Hepatocyte (in vitro differentiated cells): Measurements from ENCODE around the gene TEX14.

Experiments used
- EZH2 ChIP-seq: fragments of 200-600 bp; sonication (generic); IDR thresholded peaks from 2 replicates; pipeline ENCODE4 v1.6.1; 2016; ENCODE audit warnings: antibody characterized with exemption, mild to moderate bottlenecking, borderline replicate concordance
- EZH2phosphoT487 ChIP-seq: fragments of 200-600 bp; sonication (generic); IDR thresholded peaks from one replicate; pipeline ENCODE4 v1.6.1; 2018; ENCODE audit warnings: antibody characterized with exemption, mild to moderate bottlenecking, low read depth, moderate library complexity; ENCODE audit not compliant: unreplicated experiment, severe bottlenecking
- TF ChIP-seq, protein P1 (sequence below): fragments of 200-600 bp; sonication (generic); IDR thresholded peaks from 2 replicates; pipeline ENCODE4 v1.5.1; 2016; ENCODE audit warnings: antibody characterized with exemption, mild to moderate bottlenecking; ENCODE audit not compliant: poor library complexity

- TF ChIP-seq, protein P1, sequence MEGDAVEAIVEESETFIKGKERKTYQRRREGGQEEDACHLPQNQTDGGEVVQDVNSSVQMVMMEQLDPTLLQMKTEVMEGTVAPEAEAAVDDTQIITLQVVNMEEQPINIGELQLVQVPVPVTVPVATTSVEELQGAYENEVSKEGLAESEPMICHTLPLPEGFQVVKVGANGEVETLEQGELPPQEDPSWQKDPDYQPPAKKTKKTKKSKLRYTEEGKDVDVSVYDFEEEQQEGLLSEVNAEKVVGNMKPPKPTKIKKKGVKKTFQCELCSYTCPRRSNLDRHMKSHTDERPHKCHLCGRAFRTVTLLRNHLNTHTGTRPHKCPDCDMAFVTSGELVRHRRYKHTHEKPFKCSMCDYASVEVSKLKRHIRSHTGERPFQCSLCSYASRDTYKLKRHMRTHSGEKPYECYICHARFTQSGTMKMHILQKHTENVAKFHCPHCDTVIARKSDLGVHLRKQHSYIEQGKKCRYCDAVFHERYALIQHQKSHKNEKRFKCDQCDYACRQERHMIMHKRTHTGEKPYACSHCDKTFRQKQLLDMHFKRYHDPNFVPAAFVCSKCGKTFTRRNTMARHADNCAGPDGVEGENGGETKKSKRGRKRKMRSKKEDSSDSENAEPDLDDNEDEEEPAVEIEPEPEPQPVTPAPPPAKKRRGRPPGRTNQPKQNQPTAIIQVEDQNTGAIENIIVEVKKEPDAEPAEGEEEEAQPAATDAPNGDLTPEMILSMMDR = no peak
- TF ChIP-seq EZH2 = no peak
- TF ChIP-seq EZH2phosphoT487 = no peak
These were observed 43.6 kb downstream of the TEX14 start for GRCh38 chr17:58648236-58648635.
